Measurements from ENCODE around the gene RIMBP2. TPM values are rescaled to one million over a fixed set of nuclear protein-coding genes. Genes with fewer than 3 reads are reported as not detected.

RIMBP2 gene
- total RNA-seq, 1 experiment from 2014 or later: not detected

DNA sequence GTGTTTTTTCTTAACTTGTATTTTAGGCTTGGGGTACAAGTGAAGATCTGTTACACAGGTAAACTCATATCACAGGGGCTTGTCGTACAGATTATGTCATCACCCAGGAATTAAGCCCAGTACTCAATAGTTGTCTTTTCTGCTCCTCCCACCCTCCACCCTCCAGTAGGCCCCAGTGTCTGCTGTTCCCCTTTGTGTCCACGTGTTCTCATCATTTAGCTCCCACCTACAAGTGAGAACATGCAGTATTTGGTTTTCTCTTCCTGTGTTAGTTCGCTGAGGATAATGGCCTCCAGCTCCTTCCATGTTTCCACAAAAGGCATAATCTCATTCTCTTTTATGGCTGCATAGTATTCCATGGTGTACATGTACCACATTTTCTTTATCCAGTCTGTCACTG, 166.7 kb downstream of the RIMBP2 start:
- intact Hi-C loops (cut with micrococcal nuclease): no loop called here
- no TSS peak for BruUV-seq (replicated peaks)
- Mint-ChIP-seq H3K4me1 (ENCODE audit: insufficient read depth, unreplicated experiment) (no peaks in the 10 kb centered on the region), H3K36me3 (ENCODE audit: insufficient read depth, unreplicated experiment) (no peaks in the 10 kb centered on the region), H3K4me3 (ENCODE audit: unreplicated experiment) (no peak overlapping the region), H3K27ac (ENCODE audit: low read depth, unreplicated experiment) (no peak overlapping the region), H3K27me3 (ENCODE audit: insufficient read depth, unreplicated experiment) (no peaks in the 10 kb centered on the region), H3K9me3 (ENCODE audit: unreplicated experiment) (no peaks in the 10 kb centered on the region)
- ChIA-PET CTCF (no interaction called here), POLR2A (no interaction called here)
- no peak for DNase-seq (ENCODE audit: unreplicated experiment)
- TF ChIP-seq, protein P1, sequence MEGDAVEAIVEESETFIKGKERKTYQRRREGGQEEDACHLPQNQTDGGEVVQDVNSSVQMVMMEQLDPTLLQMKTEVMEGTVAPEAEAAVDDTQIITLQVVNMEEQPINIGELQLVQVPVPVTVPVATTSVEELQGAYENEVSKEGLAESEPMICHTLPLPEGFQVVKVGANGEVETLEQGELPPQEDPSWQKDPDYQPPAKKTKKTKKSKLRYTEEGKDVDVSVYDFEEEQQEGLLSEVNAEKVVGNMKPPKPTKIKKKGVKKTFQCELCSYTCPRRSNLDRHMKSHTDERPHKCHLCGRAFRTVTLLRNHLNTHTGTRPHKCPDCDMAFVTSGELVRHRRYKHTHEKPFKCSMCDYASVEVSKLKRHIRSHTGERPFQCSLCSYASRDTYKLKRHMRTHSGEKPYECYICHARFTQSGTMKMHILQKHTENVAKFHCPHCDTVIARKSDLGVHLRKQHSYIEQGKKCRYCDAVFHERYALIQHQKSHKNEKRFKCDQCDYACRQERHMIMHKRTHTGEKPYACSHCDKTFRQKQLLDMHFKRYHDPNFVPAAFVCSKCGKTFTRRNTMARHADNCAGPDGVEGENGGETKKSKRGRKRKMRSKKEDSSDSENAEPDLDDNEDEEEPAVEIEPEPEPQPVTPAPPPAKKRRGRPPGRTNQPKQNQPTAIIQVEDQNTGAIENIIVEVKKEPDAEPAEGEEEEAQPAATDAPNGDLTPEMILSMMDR (IDR thresholded peaks at IDR 0.05; ENCODE audit: unreplicated experiment): no peak

DNA sequence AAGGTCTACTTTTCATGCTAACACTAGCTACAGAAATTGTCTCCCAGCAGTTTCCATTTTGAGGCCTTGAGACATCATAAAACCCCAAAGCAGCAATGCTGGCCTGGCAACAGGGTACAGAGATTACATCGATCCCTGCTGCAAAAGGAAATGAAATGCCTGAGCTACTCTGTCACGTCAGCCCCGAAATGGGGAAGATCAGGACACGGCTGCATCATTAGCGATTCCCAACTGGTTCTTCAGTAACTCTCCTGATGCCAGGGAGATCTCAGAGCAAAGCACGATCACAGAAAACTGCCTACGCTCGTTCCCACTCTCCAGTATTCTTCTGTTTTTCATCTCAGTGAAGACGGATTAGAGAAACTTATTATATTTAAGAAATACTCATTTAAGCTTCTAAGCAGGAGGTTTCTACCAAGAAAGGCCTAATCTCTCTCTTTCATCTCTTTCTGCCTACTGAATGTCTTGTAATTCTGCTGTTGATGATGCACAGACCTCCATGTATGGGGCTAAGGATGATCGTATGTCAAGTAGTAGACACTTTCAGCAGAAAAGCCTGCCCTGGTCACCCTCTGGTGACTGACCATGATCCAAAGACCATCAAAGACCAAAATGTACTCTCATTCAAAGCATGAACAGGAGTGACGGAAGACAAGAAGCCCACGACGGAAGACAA, 168.5 kb downstream of the RIMBP2 start:
- no peaks in the 10 kb centered on the region for H3K9me3 Mint-ChIP-seq (ENCODE audit: unreplicated experiment)
- intact Hi-C loops (cut with micrococcal nuclease): no loop called here
- no TSS peak for BruUV-seq (replicated peaks)

DNA sequence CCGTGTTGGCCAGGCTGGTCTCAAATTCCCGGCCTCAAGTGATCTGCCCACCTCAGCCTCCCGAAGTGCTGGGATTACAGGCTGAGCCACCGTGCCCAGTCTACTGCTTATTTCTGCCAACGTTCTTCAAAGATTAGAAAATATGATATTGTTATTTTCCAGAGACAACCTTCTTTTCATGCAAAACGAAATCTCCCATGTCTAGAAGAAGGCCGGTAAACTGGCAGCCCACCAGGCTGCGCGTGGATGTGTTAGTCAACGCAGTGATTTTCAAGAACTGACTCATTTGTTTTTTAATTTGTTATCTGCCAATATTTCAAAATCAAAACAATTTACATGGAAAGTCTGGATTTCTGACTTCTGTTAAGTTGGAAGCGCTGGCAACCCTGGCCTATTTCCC, 169.6 kb downstream of the RIMBP2 start:
- intact Hi-C loops (cut with micrococcal nuclease): no loop called here
- TF ChIP-seq, protein P1 (IDR thresholded peaks at IDR 0.05; ENCODE audit: unreplicated experiment): no peak
- no peaks in the 10 kb centered on the region for H3K9me3 Mint-ChIP-seq (ENCODE audit: unreplicated experiment)
- no peak overlapping the region for H3K4me3 Mint-ChIP-seq (ENCODE audit: unreplicated experiment)
- ChIA-PET CTCF (no interaction called here), POLR2A (no interaction called here)
- no peak for DNase-seq (ENCODE audit: unreplicated experiment)
- H3K27me3 Mint-ChIP-seq (ENCODE audit: insufficient read depth, unreplicated experiment): no peaks in the 10 kb centered on the region
- no peaks in the 10 kb centered on the region for H3K36me3 Mint-ChIP-seq (ENCODE audit: insufficient read depth, unreplicated experiment)
- no peaks in the 10 kb centered on the region for H3K4me1 Mint-ChIP-seq (ENCODE audit: insufficient read depth, unreplicated experiment)
- no TSS peak for BruUV-seq (replicated peaks)
- H3K27ac Mint-ChIP-seq (ENCODE audit: low read depth, unreplicated experiment): no peak overlapping the region

More for the DNA sequence above, 168.5 kb downstream of the RIMBP2 start:
- no peak for DNase-seq (ENCODE audit: unreplicated experiment)
- CTCF ChIA-PET: no interaction called here
- POLR2A ChIA-PET: no interaction called here
- Mint-ChIP-seq H3K27me3 (ENCODE audit: insufficient read depth, unreplicated experiment) (no peaks in the 10 kb centered on the region), H3K36me3 (ENCODE audit: insufficient read depth, unreplicated experiment) (no peaks in the 10 kb centered on the region), H3K4me3 (ENCODE audit: unreplicated experiment) (no peak overlapping the region), H3K27ac (ENCODE audit: low read depth, unreplicated experiment) (no peak overlapping the region), H3K4me1 (ENCODE audit: insufficient read depth, unreplicated experiment) (no peaks in the 10 kb centered on the region)
- TF ChIP-seq, protein P1 (IDR thresholded peaks at IDR 0.05; ENCODE audit: unreplicated experiment): no peak

DNA sequence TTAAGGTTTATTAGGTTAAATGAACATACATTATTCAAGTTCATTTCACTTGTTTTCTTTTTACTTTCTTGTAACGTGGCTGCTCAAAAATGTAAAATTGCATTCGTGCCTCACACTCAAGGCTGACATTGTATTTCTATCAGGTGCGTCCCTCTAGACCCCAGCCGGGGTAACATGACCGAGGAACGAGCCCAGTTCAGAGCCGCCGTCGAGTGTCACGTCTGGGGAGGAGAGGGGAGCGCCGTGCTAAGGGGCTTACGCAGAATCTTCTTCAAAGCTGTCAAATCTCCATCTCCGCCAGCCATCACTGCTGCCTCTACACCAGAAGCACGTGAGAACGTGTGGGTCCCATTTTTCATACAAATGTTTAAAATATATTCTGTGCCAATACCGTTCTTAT, 170.6 kb downstream of the RIMBP2 start:
- ChIA-PET CTCF (interaction anchor here (0.7 kb wide), 1 partner anchor 33 kb away, joined by 3 read pairs; no protein-coding TSS in a partner anchor), POLR2A (interaction anchor here (0.9 kb wide), 1 partner anchor 18 kb away, joined by 3 read pairs; no protein-coding TSS in a partner anchor)
- TF ChIP-seq, protein P1 (IDR thresholded peaks at IDR 0.05; ENCODE audit: unreplicated experiment): no peak
- intact Hi-C loops (cut with micrococcal nuclease): no loop called here
- no peak for DNase-seq (ENCODE audit: unreplicated experiment)
- Mint-ChIP-seq H3K9me3 (ENCODE audit: unreplicated experiment) (no peaks in the 10 kb centered on the region), H3K4me1 (ENCODE audit: insufficient read depth, unreplicated experiment) (no peaks in the 10 kb centered on the region), H3K27me3 (ENCODE audit: insufficient read depth, unreplicated experiment) (no peaks in the 10 kb centered on the region), H3K36me3 (ENCODE audit: insufficient read depth, unreplicated experiment) (no peaks in the 10 kb centered on the region), H3K4me3 (ENCODE audit: unreplicated experiment) (no peak overlapping the region), H3K27ac (ENCODE audit: low read depth, unreplicated experiment) (no peak overlapping the region)
- no TSS peak for BruUV-seq (replicated peaks)

Measured in MCF 10A (cell line).